Sciatic nerve (tissue), 1 donor: Measurements from ENCODE around the gene UCP2. TPM values are rescaled to one million over a fixed set of nuclear protein-coding genes. Genes with fewer than 3 reads are reported as not detected.

Experiments used
- total RNA-seq: library from RNA; stranded (reverse); fragmentation: NEBNext Ultra II Directional; extraction: Animal tissue kit (Norgen Biotek cat#: 25700); gene quantifications from one replicate; pipeline ENCODE4 v1.2.1, GENCODE V29; 2021
- donor health status: DM: no; HTN: no; CAD: no.

UCP2 gene
- total RNA-seq, 1 donor from 2014 or later, result 43.1 TPM

Other genes starting within 250 kb of the UCP2 start
- gene RAB6A, start 221.8 kb downstream of the UCP2 start, total RNA-seq, result 157 TPM
- 30.4 TPM for gene MRPL48, start 195.0 kb downstream of the UCP2 start, total RNA-seq
- gene COA4, start 106.0 kb downstream of the UCP2 start, total RNA-seq, result 37.5 TPM
- gene PAAF1, start 105.8 kb downstream of the UCP2 start, total RNA-seq, result 32.4 TPM
- gene DNAJB13, start 31.8 kb downstream of the UCP2 start, total RNA-seq, result 0.62 TPM
- 2.6 TPM for gene UCP3, start 26.2 kb upstream of the UCP2 start, total RNA-seq
- 26.2 TPM for gene C2CD3, start 188.2 kb upstream of the UCP2 start, total RNA-seq
- 41.3 TPM for gene PPME1, start 188.4 kb upstream of the UCP2 start, total RNA-seq